Measurements from ENCODE around the gene ALK.

DNA sequence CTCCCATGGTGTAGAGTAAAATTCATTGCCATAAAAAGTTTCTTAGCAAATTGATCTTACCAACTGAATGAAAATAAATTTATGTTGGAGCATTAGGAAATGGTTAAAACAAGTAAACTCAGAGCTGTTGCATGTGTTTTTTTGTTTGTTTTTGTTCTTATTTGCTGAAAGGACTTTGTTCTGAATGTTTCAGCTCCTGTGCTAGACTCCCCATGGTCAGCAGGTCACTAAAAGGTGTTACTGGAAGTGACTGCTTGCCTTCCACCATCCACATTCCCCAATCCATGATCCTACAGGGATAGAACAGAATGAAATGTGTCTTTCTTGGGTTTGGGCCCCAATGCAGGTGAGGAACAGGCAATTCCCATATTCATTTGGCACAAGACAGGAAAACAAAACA is 101.8 kb downstream of the ALK start:
- TF ChIP-seq, protein P1, sequence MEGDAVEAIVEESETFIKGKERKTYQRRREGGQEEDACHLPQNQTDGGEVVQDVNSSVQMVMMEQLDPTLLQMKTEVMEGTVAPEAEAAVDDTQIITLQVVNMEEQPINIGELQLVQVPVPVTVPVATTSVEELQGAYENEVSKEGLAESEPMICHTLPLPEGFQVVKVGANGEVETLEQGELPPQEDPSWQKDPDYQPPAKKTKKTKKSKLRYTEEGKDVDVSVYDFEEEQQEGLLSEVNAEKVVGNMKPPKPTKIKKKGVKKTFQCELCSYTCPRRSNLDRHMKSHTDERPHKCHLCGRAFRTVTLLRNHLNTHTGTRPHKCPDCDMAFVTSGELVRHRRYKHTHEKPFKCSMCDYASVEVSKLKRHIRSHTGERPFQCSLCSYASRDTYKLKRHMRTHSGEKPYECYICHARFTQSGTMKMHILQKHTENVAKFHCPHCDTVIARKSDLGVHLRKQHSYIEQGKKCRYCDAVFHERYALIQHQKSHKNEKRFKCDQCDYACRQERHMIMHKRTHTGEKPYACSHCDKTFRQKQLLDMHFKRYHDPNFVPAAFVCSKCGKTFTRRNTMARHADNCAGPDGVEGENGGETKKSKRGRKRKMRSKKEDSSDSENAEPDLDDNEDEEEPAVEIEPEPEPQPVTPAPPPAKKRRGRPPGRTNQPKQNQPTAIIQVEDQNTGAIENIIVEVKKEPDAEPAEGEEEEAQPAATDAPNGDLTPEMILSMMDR (IDR thresholded peaks at IDR 0.05; ENCODE audit: low read depth, low read length) = no peak
- no peak for TF ChIP-seq EZH2phosphoT487 (IDR thresholded peaks at IDR 0.05; ENCODE audit: low read depth)
